ENCODE measurements around the gene ZCWPW1. TPM values are rescaled to one million over a fixed set of nuclear protein-coding genes. Genes with fewer than 3 reads are reported as not detected.
"Not testable (repeated sequence)": the region's sequence is repeated elsewhere in the genome, so short reads cannot be mapped to it uniquely, and the experiment has no call there.

Gene ZCWPW1
- total RNA-seq, 1 experiment from 2014 or later, result 0.45 TPM

DNA sequence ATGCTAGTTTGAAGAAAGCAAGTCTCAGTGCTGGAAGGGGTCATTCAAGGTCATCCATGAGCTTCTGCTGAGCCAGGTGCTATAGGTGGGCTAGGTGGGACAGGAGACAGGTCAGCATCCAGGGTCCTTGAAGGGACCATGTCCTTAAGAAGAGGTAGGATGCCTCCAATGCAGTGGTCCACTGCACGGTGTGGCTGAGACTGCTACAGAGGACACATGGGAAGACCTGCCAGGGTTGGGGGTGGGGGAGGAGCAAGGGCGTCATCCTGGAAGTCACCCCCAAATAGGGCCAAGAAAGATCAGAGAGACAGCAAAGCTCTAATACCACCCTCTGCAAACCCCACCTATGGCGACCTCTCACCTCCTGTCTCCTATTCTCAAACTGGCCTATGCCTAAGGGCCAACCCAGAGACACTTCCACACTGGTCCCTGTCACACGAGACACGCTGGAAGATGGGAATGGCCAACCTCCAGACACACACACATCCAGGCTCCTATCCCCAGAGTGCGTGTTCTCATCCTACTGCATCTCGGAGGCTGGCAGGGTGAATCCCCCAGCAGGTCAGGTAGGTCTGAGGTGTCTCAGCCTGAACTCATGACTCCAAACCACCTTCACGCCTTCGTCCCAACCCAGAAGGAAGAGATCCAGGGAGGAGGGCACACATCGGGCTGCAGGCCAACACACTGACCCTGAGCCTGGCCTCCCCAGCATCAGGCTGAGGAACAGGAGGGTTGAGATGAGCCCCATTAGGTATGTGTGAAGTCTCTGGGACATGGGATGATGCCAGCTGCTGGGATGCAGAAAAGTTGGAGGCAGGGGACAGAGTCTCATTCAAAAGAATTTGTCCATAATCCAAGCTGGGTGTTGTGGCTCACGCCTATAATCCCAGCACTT lies 13.4 kb upstream of the ZCWPW1 start:
- Histone ChIP-seq H3K9me3 (ENCODE audit: low read depth, low read length, poor library complexity, severe bottlenecking) (no peaks in the 10 kb centered on the region), H3K27ac (ENCODE audit: low read depth, low read length, poor library complexity, severe bottlenecking) (no peak overlapping the region), H3K27me3 (replicated peaks; ENCODE audit: insufficient read depth, low read depth, low read length, poor library complexity) (no peaks in the 10 kb centered on the region), H3K4me1 (ENCODE audit: insufficient read depth, low read length, poor library complexity, severe bottlenecking) (no peaks in the 10 kb centered on the region), H3K36me3 (ENCODE audit: insufficient read depth, low read length, poor library complexity, severe bottlenecking) (no peaks in the 10 kb centered on the region), H3K4me3 (ENCODE audit: low read depth, low read length, poor library complexity, severe bottlenecking) (no peak overlapping the region)
- no peak for DNase-seq (ENCODE audit: low spot score)
- ChIA-PET CTCF (no interaction called here), POLR2A (ENCODE audit: low non-redundant PET) (no interaction called here)
- BruUV-seq (replicated peaks), result no TSS peak
- TF ChIP-seq EZH2 (IDR thresholded peaks at IDR 0.05; ENCODE audit: borderline replicate concordance, low read depth, low read length, poor library complexity, severe bottlenecking), result no peak
- intact Hi-C loops (cut with micrococcal nuclease; ENCODE audit: unreplicated experiment), result no loop called here

DNA sequence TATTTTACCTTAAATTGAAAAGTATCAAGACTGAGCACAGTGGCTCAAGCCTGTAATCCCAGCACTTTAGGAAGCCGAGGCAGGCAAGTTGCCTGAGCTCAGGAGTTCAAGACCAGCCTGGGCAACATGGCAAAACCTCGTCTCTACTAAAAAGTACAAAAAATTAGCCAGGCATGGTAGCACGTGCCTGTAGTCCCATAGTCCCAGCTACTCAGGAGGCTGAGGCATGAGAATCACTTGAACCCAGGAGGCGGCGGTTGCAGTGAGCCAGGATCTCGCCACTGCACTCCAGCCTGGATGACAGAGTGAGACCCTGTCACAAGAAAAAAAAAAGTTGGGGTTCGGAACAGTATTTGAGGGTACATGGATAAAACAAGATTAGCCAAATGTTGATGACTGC lies 10.7 kb upstream of the ZCWPW1 start:
- H3K9me3 ChIP-seq (ENCODE audit: low read depth, low read length, poor library complexity, severe bottlenecking); DNase-seq (ENCODE audit: low spot score); H3K27ac ChIP-seq (ENCODE audit: low read depth, low read length, poor library complexity, severe bottlenecking); H3K27me3 ChIP-seq (replicated peaks; ENCODE audit: insufficient read depth, low read depth, low read length, poor library complexity); CTCF ChIA-PET; H3K4me1 ChIP-seq (ENCODE audit: insufficient read depth, low read length, poor library complexity, severe bottlenecking); H3K4me3 ChIP-seq (ENCODE audit: low read depth, low read length, poor library complexity, severe bottlenecking); POLR2A ChIA-PET (ENCODE audit: low non-redundant PET); H3K36me3 ChIP-seq (ENCODE audit: insufficient read depth, low read length, poor library complexity, severe bottlenecking); BruUV-seq (replicated peaks); intact Hi-C loops (cut with micrococcal nuclease; ENCODE audit: unreplicated experiment): not testable (repeated sequence)

DNA sequence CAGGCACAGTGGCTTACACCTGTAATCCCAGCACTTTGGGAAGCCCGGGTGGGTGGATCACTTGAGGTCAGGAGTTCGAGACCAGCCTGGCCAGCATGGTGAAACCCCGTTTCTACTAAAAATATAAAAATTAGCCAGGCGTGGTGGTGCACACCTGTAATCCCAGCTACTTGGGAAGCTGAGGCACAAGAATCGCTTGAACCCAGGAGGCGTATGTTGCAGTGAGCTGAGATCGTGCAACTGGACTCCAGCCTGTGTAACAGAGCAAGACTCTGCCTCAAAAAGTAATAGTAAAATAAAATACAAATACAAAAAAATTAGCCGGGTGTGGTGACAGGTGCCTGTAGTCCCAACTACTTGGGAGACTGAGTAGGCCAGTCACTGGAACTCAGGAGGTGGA lies 10.2 kb upstream of the ZCWPW1 start:
- H3K27me3 ChIP-seq (replicated peaks; ENCODE audit: insufficient read depth, low read depth, low read length, poor library complexity); H3K9me3 ChIP-seq (ENCODE audit: low read depth, low read length, poor library complexity, severe bottlenecking); H3K4me3 ChIP-seq (ENCODE audit: low read depth, low read length, poor library complexity, severe bottlenecking); intact Hi-C loops (cut with micrococcal nuclease; ENCODE audit: unreplicated experiment); POLR2A ChIA-PET (ENCODE audit: low non-redundant PET); H3K27ac ChIP-seq (ENCODE audit: low read depth, low read length, poor library complexity, severe bottlenecking); DNase-seq (ENCODE audit: low spot score); BruUV-seq (replicated peaks); H3K4me1 ChIP-seq (ENCODE audit: insufficient read depth, low read length, poor library complexity, severe bottlenecking); CTCF ChIA-PET: not testable (repeated sequence)
- peaks cover 12% of the 10 kb centered on the region for H3K36me3 ChIP-seq (ENCODE audit: insufficient read depth, low read length, poor library complexity, severe bottlenecking)

DNA sequence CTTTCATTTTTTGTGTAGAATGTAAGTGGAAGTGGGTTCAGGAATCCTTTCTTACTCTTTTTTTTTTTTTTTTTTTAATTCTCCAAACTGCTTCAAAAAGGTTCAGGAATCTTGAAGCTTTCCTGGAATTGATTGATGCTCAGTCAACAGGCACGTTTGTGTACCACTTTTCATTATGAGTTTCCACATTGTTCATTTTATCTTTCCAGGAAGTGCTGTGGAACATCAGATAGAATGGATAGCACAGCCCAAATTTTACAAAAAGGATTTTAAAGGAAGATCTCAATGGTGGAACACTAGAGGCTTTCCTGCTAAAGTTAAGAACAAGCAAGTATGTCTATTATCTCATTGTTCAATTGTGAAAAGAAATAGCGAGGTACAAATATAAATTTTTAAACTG lies 9.7 kb upstream of the ZCWPW1 start:
- no TSS peak for BruUV-seq (replicated peaks)
- H3K9me3 ChIP-seq (ENCODE audit: low read depth, low read length, poor library complexity, severe bottlenecking), result no peaks in the 10 kb centered on the region
- intact Hi-C loops (cut with micrococcal nuclease; ENCODE audit: unreplicated experiment), result no loop called here
- H3K27ac ChIP-seq (ENCODE audit: low read depth, low read length, poor library complexity, severe bottlenecking), result no peak overlapping the region
- H3K4me3 ChIP-seq (ENCODE audit: low read depth, low read length, poor library complexity, severe bottlenecking), result no peak overlapping the region
- CTCF ChIA-PET, result no interaction called here
- no peaks in the 10 kb centered on the region for H3K27me3 ChIP-seq (replicated peaks; ENCODE audit: insufficient read depth, low read depth, low read length, poor library complexity)
- DNase-seq (ENCODE audit: low spot score), result no peak
- POLR2A ChIA-PET (ENCODE audit: low non-redundant PET), result no interaction called here
- TF ChIP-seq EZH2 (IDR thresholded peaks at IDR 0.05; ENCODE audit: borderline replicate concordance, low read depth, low read length, poor library complexity, severe bottlenecking), result no peak
- TF ChIP-seq, protein P1, sequence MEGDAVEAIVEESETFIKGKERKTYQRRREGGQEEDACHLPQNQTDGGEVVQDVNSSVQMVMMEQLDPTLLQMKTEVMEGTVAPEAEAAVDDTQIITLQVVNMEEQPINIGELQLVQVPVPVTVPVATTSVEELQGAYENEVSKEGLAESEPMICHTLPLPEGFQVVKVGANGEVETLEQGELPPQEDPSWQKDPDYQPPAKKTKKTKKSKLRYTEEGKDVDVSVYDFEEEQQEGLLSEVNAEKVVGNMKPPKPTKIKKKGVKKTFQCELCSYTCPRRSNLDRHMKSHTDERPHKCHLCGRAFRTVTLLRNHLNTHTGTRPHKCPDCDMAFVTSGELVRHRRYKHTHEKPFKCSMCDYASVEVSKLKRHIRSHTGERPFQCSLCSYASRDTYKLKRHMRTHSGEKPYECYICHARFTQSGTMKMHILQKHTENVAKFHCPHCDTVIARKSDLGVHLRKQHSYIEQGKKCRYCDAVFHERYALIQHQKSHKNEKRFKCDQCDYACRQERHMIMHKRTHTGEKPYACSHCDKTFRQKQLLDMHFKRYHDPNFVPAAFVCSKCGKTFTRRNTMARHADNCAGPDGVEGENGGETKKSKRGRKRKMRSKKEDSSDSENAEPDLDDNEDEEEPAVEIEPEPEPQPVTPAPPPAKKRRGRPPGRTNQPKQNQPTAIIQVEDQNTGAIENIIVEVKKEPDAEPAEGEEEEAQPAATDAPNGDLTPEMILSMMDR (conservative IDR thresholded peaks at IDR 0.05; ENCODE audit: low read depth, low read length), result no peak
- H3K4me1 ChIP-seq (ENCODE audit: insufficient read depth, low read length, poor library complexity, severe bottlenecking), result no peaks in the 10 kb centered on the region
- H3K36me3 ChIP-seq (ENCODE audit: insufficient read depth, low read length, poor library complexity, severe bottlenecking), result peaks cover 18% of the 10 kb centered on the region

Measured in A673 (cell line).